Karpas-422 (cell line): ENCODE measurements around the gene PI4KA. TPM values are rescaled to one million over a fixed set of nuclear protein-coding genes. Genes with fewer than 3 reads are reported as not detected.

Experiments
- DNase-seq: peaks from one replicate; pipeline ENCODE4 v3.0.0-alpha.2; 2015
- H2AFZ ChIP-seq: fragments of 200-600 bp; sonication (generic); 2 replicates; pipeline ENCODE4 v1.6.1; 2014; ENCODE audit warnings: antibody characterized with exemption, low read length, mixed read lengths
- H3K27ac ChIP-seq: fragments of 200-600 bp; sonication (generic); 2 replicates; pipeline ENCODE4 v1.5.1; 2014; ENCODE audit warnings: mild to moderate bottlenecking, low read length, moderate library complexity
- H3K27me3 ChIP-seq: fragments of 200-600 bp; sonication (generic); 2 replicates; pipeline ENCODE4 v1.6.1; 2014; ENCODE audit warnings: low read length, mixed read lengths
- H3K36me3 ChIP-seq: fragments of 200-600 bp; sonication (generic); 2 replicates; pipeline ENCODE4 v1.6.1; 2014; ENCODE audit warnings: low read length, mixed read lengths; ENCODE audit not compliant: insufficient read depth
- H3K4me1 ChIP-seq: fragments of 200-600 bp; sonication (generic); 2 replicates; pipeline ENCODE4 v1.6.1; 2014; ENCODE audit warnings: mild to moderate bottlenecking, low read length, mixed read lengths
- H3K4me2 ChIP-seq: fragments of 200-600 bp; sonication (generic); 2 replicates; pipeline ENCODE4 v1.6.1; 2014; ENCODE audit warnings: low read length, low read depth, mild to moderate bottlenecking; ENCODE audit not compliant: poor library complexity, severe bottlenecking
- H3K4me3 ChIP-seq: fragments of 200-600 bp; sonication (generic); 2 replicates; pipeline ENCODE4 v1.5.1; 2014; ENCODE audit warnings: mild to moderate bottlenecking, antibody characterized with exemption, low read length, mixed read lengths
- H3K79me2 ChIP-seq: fragments of 200-600 bp; sonication (generic); 2 replicates; pipeline ENCODE4 v1.6.1; 2014; ENCODE audit warnings: mild to moderate bottlenecking, low read length, mixed read lengths
- H3K9ac ChIP-seq: fragments of 200-600 bp; sonication (generic); 2 replicates; pipeline ENCODE4 v1.6.0; 2014; ENCODE audit warnings: low read length
- H3K9me2 ChIP-seq: fragments of 200-600 bp; sonication (generic), shearing (Covaris generic); replicated peaks from 2 replicates; pipeline ENCODE4 v1.6.0; 2014; ENCODE audit warnings: mild to moderate bottlenecking, low read length, moderate library complexity; ENCODE audit not compliant: insufficient read depth
- H3K9me3 ChIP-seq: fragments of 300-700, 200-600 bp; sonication (generic); 2 replicates; pipeline ENCODE4 v1.6.1; 2014; ENCODE audit warnings: low read length, mixed read lengths
- H4K20me1 ChIP-seq: fragments of 200-600 bp; sonication (generic); 2 replicates; pipeline ENCODE4 v1.6.1; 2014; ENCODE audit warnings: mild to moderate bottlenecking, antibody characterized with exemption, low read length, low read depth; ENCODE audit not compliant: insufficient read depth
- total RNA-seq: library from RNA; depleted of rRNA; stranded (reverse); fragments of >200 nt; shearing (Covaris generic); gene quantifications from 2 replicates; pipeline ENCODE4 v1.2.3, GENCODE V29; 2014; ENCODE audit warnings: low replicate concordance

PI4KA gene
- total RNA-seq, 1 experiment from 2014 or later = 80.7 TPM

DNA sequence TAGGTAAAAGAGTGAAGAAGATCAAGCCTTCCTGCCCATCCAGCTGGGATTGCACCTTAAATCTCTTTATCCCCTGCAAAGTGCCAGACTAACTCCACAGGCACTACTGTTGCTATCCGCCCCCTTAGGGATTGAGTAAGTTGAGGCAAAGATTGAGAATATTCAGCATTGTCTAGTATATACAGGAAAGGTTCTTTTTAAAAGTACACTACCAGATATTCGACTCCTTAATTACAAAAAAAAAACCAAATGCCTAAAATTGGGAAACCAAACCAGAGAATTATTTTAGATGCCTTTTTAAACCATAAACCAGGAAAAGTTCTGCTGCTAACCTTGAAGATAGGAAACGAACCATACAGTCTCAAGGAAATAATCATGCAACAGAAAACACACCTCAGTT lies 73.2 kb downstream of the PI4KA start:
- Histone ChIP-seq H2AFZ (no peak overlapping the region), H3K9me3 (no peaks in the 10 kb centered on the region), H3K4me3 (no peak overlapping the region), H3K9me2 (no peaks in the 10 kb centered on the region), H3K27me3 (no peaks in the 10 kb centered on the region), H3K27ac (no peak overlapping the region), H3K79me2 (no peaks in the 10 kb centered on the region; the same call in 1 of the 2 replicates), H4K20me1 (peaks cover 7% of the 10 kb centered on the region; the same call in 1 of the 2 replicates), H3K4me1 (peaks cover 22% of the 10 kb centered on the region), H3K4me2 (no peak overlapping the region), H3K36me3 (peaks cover 4% of the 10 kb centered on the region; the same call in 1 of the 2 replicates), H3K9ac (no peak overlapping the region)
- DNase-seq = no peak

GRCh38 chr22:20783844-20784723 lies 74.5 kb downstream of the PI4KA start:
- no peaks in the 10 kb centered on the region; the same call in 1 of the 2 replicates for H3K36me3 ChIP-seq

DNA sequence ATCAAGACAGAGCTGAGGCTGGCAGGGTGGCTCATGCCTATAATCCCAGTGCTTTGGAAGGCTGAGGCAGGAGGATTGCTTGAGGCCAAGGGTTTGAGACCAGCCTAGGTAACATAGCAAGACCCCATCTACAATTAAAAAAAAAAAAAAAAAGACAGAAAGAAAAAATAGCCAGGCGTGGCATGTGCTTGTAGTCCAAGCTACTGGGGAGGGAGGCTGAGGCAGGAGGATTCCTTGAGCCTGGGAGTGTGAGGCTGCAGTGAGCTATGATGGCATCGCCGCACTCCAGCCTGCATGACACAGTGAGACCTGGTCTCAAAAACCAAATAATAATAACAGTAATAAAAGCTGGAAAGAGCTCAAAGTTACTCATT lies 75.3 kb downstream of the PI4KA start:
- Histone ChIP-seq H3K9me2 (no peaks in the 10 kb centered on the region), H3K4me1 (peaks cover 22% of the 10 kb centered on the region), H3K4me2 (peak overlapping the region; percentile 62), H3K27me3 (no peaks in the 10 kb centered on the region), H3K9me3 (no peaks in the 10 kb centered on the region), H3K27ac (peak overlapping the region; percentile 50; the same call in 1 of the 2 replicates), H3K36me3 (no peaks in the 10 kb centered on the region; the same call in 1 of the 2 replicates), H4K20me1 (peaks cover 7% of the 10 kb centered on the region; the same call in 1 of the 2 replicates), H2AFZ (no peak overlapping the region), H3K79me2 (no peaks in the 10 kb centered on the region; the same call in 1 of the 2 replicates), H3K4me3 (no peak overlapping the region), H3K9ac (no peak overlapping the region)
- DNase-seq = no peak

More at GRCh38 chr22:20783844-20784723, 74.5 kb downstream of the PI4KA start:
- H2AFZ ChIP-seq = no peak overlapping the region
- peak overlapping the region; percentile 17; the same call in 1 of the 2 replicates for H3K4me3 ChIP-seq
- H3K27me3 ChIP-seq = no peaks in the 10 kb centered on the region
- H4K20me1 ChIP-seq = peaks cover 7% of the 10 kb centered on the region; the same call in 1 of the 2 replicates
- H3K79me2 ChIP-seq = no peaks in the 10 kb centered on the region; the same call in 1 of the 2 replicates
- no peaks in the 10 kb centered on the region for H3K9me3 ChIP-seq
- peaks cover 22% of the 10 kb centered on the region for H3K4me1 ChIP-seq
- DNase-seq = peak; percentile 90
- peak overlapping the region; percentile 50 for H3K27ac ChIP-seq
- no peaks in the 10 kb centered on the region for H3K9me2 ChIP-seq
- H3K4me2 ChIP-seq = peak overlapping the region; percentile 62
- peak overlapping the region; percentile 6; the same call in 1 of the 2 replicates for H3K9ac ChIP-seq

DNA sequence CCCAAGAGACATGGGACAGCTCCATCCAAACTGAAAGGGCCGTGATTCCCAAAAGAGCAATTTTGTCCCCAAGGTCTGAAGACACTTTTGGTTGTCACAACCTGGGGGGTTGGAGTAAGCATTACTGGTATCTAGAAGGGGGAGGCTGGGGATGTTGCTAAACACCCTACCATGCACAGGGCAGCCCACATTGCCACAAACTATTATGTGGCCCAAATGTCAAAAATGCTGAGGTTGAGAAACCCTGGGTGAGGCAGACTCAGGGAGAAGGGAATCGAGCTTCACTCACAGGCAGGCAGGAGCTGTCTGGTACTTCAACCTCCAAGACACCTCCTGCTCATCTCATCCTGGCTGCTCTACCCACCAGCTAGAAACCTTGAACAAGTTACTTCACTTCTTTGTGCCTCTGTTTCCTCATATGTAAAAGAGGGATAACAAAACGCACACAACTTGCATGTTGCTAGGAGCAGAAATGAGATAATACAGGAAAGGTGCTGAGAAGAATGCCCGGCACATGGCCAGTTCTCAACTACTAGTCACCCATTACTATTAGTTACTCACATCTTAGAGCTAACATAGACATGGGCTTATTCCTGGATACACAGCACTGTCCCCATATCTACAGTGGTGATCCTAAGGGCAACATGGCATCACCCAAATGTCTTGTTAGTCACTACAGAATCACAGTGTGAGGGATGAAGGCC lies 75.9 kb downstream of the PI4KA start:
- H3K79me2 ChIP-seq = no peaks in the 10 kb centered on the region; the same call in 1 of the 2 replicates
- H3K27me3 ChIP-seq = no peaks in the 10 kb centered on the region
- no peaks in the 10 kb centered on the region; the same call in 1 of the 2 replicates for H3K36me3 ChIP-seq
- no peaks in the 10 kb centered on the region for H3K9me2 ChIP-seq
- H4K20me1 ChIP-seq = peaks cover 7% of the 10 kb centered on the region; the same call in 1 of the 2 replicates
- peak overlapping the region; percentile 50; the same call in 1 of the 2 replicates for H3K27ac ChIP-seq
- H3K9ac ChIP-seq = no peak overlapping the region
- H3K4me1 ChIP-seq = peaks cover 25% of the 10 kb centered on the region
- H2AFZ ChIP-seq = no peak overlapping the region
- no peak for DNase-seq
- H3K9me3 ChIP-seq = no peaks in the 10 kb centered on the region
- no peak overlapping the region for H3K4me2 ChIP-seq
- H3K4me3 ChIP-seq = no peak overlapping the region

- H2AFZ ChIP-seq = no peak overlapping the region
- no peak for DNase-seq
- H4K20me1 ChIP-seq = peaks cover 7% of the 10 kb centered on the region; the same call in 1 of the 2 replicates
- H3K9me3 ChIP-seq = no peaks in the 10 kb centered on the region
- no peak overlapping the region for H3K4me2 ChIP-seq
- H3K4me1 ChIP-seq = peaks cover 26% of the 10 kb centered on the region
- no peaks in the 10 kb centered on the region; the same call in 1 of the 2 replicates for H3K79me2 ChIP-seq
- no peaks in the 10 kb centered on the region for H3K9me2 ChIP-seq
- H3K4me3 ChIP-seq = no peak overlapping the region
- no peaks in the 10 kb centered on the region for H3K27me3 ChIP-seq
- H3K36me3 ChIP-seq = no peaks in the 10 kb centered on the region; the same call in 1 of the 2 replicates
- H3K9ac ChIP-seq = no peak overlapping the region
- H3K27ac ChIP-seq = no peak overlapping the region
These were observed 76.5 kb downstream of the PI4KA start for GRCh38 chr22:20782083-20782482.

GRCh38 chr22:20781272-20781990 lies 77.2 kb downstream of the PI4KA start:
- Histone ChIP-seq H3K27me3 (no peaks in the 10 kb centered on the region), H2AFZ (no peak overlapping the region), H3K36me3 (no peaks in the 10 kb centered on the region; the same call in 1 of the 2 replicates), H3K4me2 (no peak overlapping the region), H3K4me3 (no peak overlapping the region), H3K27ac (no peak overlapping the region), H3K9me3 (no peaks in the 10 kb centered on the region), H3K9me2 (no peaks in the 10 kb centered on the region), H3K79me2 (no peaks in the 10 kb centered on the region; the same call in 1 of the 2 replicates), H3K9ac (no peak overlapping the region), H4K20me1 (peaks cover 7% of the 10 kb centered on the region; the same call in 1 of the 2 replicates), H3K4me1 (peaks cover 26% of the 10 kb centered on the region)
- no peak for DNase-seq

DNA sequence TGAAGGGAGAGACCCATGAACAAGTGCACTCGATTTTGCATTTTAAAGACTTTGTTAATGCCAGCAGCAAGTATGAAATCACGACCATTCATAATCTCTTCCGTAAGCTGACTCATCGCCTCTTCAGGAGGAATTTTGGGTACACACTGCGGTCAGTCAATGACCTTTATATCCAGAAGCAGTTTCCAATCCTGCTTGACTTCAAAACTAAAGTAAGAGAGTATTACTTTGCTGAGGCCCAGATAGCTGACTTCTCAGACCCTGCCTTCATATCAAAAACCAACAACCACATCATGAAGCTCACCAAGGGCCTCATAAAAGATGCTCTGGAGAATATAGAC lies 78.8 kb downstream of the PI4KA start:
- H3K4me3 ChIP-seq = no peak overlapping the region
- peaks cover 25% of the 10 kb centered on the region for H3K4me1 ChIP-seq
- H3K4me2 ChIP-seq = no peak overlapping the region
- no peak overlapping the region for H2AFZ ChIP-seq
- H4K20me1 ChIP-seq = peaks cover 7% of the 10 kb centered on the region; the same call in 1 of the 2 replicates
- H3K27me3 ChIP-seq = no peaks in the 10 kb centered on the region
- no peak overlapping the region for H3K27ac ChIP-seq
- H3K9me3 ChIP-seq = no peaks in the 10 kb centered on the region
- H3K9ac ChIP-seq = no peak overlapping the region
- H3K36me3 ChIP-seq = no peaks in the 10 kb centered on the region; the same call in 1 of the 2 replicates
- no peaks in the 10 kb centered on the region; the same call in 1 of the 2 replicates for H3K79me2 ChIP-seq
- no peaks in the 10 kb centered on the region for H3K9me2 ChIP-seq
- no peak for DNase-seq
